Neutrophil (primary cell): ENCODE data around the gene P2RX2.

Experiments used
- H3K27ac ChIP-seq: fragments of 200-600 bp; sonication (generic); 2 replicates; pipeline ENCODE4 v1.5.1; 2016; ENCODE audit warnings: mild to moderate bottlenecking, moderate library complexity
- H3K27me3 ChIP-seq: fragments of 200-600 bp; sonication (generic); 2 replicates; pipeline ENCODE4 v1.6.0; 2016; ENCODE audit warnings: mild to moderate bottlenecking
- H3K36me3 ChIP-seq: fragments of 200-600 bp; sonication (generic); 2 replicates; pipeline ENCODE4 v1.5.1; 2017
- H3K4me1 ChIP-seq, 2 experiments: fragments of 200-600 bp in 1 of 2; sonication (generic) in 1 of 2; 1 replicate in 1 of 2; 2 replicates in 1 of 2; pipeline versions ENCODE4 v1.5.1 to v1.6.1; 2013 to 2016; ENCODE audit warnings: low read depth in 1 of 2, low read length in 1 of 2, mild to moderate bottlenecking in 1 of 2, moderate library complexity in 1 of 2; ENCODE audit not compliant: control insufficient read depth in 1 of 2, insufficient read depth in 1 of 2
- H3K4me3 ChIP-seq, 2 experiments: fragments of 200-600 bp in 1 of 2; sonication (generic) in 1 of 2; 1 replicate in 1 of 2; 2 replicates in 1 of 2; pipeline ENCODE4 v1.5.1; 2013 to 2016; ENCODE audit warnings: low read depth in 1 of 2, low read length in 1 of 2, mild to moderate bottlenecking in 1 of 2, moderate library complexity in 1 of 2
- H3K9me3 ChIP-seq: fragments of 200-600 bp; sonication (generic); 2 replicates; pipeline ENCODE4 v1.5.1; 2016
- TF ChIP-seq, protein P1 (sequence below): fragments of 200-600 bp; sonication (generic); IDR thresholded peaks from 2 replicates; pipeline ENCODE4 v1.5.1; 2016; ENCODE audit warnings: antibody characterized with exemption

The P2RX2 gene

DNA sequence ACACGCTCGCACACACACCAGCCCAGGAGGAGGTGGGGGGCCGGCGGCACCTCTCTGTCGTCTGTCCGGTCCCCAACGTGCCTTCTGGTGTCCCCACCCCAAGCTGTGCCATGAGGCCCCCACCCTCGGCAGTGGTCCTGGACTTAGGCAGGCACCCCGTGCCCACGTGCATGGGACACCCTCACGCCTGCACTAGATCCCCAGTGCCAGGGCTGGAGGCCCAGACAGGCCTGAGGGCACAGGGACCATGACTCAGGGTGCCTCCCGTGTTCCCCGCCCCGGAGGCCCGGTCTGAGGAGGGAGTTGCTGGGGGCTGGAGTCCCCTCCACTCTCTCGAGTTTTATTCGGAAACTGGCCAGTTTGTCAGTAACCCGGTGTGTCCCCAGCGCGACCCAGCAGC lies 47.0 kb upstream of the P2RX2 start:
- TF ChIP-seq, protein P1, sequence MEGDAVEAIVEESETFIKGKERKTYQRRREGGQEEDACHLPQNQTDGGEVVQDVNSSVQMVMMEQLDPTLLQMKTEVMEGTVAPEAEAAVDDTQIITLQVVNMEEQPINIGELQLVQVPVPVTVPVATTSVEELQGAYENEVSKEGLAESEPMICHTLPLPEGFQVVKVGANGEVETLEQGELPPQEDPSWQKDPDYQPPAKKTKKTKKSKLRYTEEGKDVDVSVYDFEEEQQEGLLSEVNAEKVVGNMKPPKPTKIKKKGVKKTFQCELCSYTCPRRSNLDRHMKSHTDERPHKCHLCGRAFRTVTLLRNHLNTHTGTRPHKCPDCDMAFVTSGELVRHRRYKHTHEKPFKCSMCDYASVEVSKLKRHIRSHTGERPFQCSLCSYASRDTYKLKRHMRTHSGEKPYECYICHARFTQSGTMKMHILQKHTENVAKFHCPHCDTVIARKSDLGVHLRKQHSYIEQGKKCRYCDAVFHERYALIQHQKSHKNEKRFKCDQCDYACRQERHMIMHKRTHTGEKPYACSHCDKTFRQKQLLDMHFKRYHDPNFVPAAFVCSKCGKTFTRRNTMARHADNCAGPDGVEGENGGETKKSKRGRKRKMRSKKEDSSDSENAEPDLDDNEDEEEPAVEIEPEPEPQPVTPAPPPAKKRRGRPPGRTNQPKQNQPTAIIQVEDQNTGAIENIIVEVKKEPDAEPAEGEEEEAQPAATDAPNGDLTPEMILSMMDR, result no peak
- Histone ChIP-seq H3K27me3 (no peaks in the 10 kb centered on the region), H3K9me3 (no peaks in the 10 kb centered on the region), H3K27ac (no peak overlapping the region), H3K36me3 (peaks cover 65% of the 10 kb centered on the region), H3K4me3 (no peak overlapping the region), H3K4me1 (no peaks in the 10 kb centered on the region)

DNA sequence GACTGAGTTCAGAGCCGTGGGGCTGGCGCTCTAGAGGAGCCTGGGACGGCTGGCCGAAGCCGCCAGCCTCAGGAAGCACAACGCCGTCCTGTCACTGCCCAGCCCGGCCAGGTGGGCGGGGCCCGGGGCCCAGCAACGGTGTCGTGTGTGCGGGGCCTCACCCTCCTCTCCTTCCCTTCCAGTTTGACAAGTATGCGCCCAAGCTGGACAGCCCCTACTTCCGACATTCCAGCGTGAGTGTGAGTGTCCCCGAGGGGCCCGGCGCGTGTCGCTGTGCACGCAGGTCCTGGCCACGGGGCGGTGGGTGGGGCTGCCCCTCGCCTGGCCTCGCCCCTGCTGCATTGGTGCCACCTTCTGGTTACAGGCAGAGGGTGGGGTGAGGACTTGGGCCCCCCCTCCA lies 46.5 kb upstream of the P2RX2 start:
- Histone ChIP-seq H3K36me3 (peaks cover 70% of the 10 kb centered on the region), H3K27ac (no peak overlapping the region)

DNA sequence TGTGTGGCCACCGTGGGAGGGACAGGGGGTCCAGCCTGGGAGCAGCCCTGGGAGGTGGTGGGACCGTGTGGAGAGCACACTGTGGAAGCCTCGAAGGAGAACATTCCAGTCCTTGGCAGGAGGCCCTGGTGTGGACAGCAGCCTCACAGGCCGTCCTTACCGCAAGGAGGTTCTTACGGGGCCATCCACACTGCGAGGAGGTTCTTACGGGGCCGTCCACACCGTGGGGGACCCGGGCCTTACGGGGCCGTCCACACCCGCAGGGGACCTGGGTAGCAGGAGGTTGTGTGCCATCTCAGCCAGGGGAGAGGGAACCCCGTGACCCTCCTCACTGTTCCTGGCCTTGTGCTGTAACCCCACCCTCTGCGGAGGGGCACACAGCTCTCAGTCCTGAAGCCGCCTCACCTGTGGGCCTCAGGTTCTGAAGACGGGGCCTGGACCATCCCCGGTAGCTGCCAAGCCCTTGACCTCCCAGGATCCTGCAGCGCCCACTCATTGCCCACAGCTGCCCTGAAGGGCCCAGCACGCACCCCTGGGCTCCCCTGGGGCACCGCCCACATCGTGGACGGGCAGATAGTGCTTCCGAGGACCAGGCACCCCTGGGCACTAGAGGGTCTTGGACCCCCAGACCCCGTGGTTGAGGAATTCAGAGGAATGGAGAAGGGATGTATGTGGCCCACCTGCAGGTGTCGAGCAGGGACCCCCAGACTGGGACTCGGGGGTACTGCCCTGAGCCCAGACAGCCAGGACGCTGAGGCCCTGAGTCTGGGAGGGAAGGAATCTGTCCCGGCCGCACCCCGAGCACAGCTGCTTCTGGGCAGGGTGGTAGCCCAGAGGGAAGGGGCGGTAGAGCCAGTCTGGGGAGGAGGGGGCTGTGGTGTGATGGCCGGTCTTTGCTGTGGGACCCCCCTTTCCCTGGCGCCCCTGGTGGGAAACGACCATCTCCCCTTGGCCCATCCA lies 45.5 kb upstream of the P2RX2 start:
- no peak overlapping the region for H3K4me3 ChIP-seq

More for the DNA sequence above, 46.5 kb upstream of the P2RX2 start:
- no peak overlapping the region for H3K4me3 ChIP-seq
- no peaks in the 10 kb centered on the region for H3K4me1 ChIP-seq
- no peaks in the 10 kb centered on the region for H3K9me3 ChIP-seq
- H3K27me3 ChIP-seq, result no peaks in the 10 kb centered on the region
- TF ChIP-seq, protein P1, result no peak

DNA sequence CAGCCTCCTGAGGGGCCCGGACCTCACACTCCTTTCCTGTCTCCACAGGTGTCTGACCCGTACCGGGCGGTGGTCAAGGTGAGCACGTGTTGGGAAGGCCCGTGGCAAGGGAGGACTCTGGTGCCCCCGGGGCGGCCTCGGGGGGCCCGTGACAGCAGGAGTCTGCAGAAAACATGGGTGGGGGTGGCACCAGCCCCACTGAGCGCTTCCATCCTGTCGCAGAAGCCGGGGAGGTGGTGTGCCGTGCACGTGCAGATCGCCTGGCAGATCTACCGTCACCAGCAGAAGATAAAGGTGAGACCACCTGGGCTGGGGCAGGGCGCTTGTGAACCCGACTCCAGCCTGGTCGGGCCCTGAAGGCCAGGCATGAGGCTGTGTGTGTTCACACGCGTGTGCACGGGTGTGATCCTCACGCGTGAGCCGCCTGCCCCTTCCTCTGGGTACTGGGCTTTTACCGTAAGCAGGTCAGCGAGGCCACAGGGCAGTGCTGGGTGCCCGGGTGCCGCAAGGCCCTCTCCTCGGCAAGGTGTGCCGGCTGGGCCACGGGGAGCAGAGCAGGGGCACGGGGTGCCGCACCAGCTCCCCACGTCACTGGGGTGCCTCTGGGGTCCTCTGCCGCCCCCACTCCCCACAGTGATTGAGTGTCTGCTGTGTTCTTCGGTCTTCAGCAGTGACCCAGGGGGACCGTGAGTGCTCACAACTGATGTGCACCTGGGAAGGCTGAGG lies 44.1 kb upstream of the P2RX2 start:
- no peaks in the 10 kb centered on the region for H3K4me1 ChIP-seq
- H3K4me3 ChIP-seq, result no peak overlapping the region
- H3K27ac ChIP-seq, result no peak overlapping the region
- no peaks in the 10 kb centered on the region for H3K27me3 ChIP-seq
- TF ChIP-seq, protein P1, result no peak
- H3K36me3 ChIP-seq, result peaks cover 93% of the 10 kb centered on the region
- H3K9me3 ChIP-seq, result no peaks in the 10 kb centered on the region

More for the DNA sequence above, 45.5 kb upstream of the P2RX2 start:
- Histone ChIP-seq H3K27ac (no peak overlapping the region), H3K9me3 (no peaks in the 10 kb centered on the region), H3K36me3 (peaks cover 80% of the 10 kb centered on the region), H3K4me1 (no peaks in the 10 kb centered on the region), H3K27me3 (no peaks in the 10 kb centered on the region)
- TF ChIP-seq, protein P1, result no peak

DNA sequence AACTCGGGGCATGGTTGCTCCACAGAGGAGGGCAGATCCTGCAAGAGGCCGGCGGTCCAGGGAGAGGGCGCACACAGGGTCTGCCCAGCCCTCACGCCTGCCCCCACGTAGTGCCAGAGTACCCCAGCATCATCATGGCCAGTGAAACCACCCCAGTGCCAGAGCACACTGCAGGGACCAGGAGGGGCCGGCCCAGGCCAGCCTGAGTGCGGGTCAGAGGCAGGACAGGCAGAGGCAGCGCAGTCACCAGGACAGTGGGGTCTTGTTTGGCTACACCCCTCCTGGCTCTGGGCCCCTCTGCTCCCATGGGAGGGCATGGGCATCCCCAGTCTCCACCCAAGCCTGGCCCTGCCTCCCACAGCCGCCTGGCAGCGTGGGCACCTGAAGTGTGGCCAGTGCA lies 42.9 kb upstream of the P2RX2 start:
- H3K36me3 ChIP-seq, result peaks cover 90% of the 10 kb centered on the region
- TF ChIP-seq, protein P1, result no peak
- H3K27ac ChIP-seq, result no peak overlapping the region
- H3K4me1 ChIP-seq, result no peaks in the 10 kb centered on the region
- no peaks in the 10 kb centered on the region for H3K27me3 ChIP-seq
- H3K4me3 ChIP-seq, result no peak overlapping the region
- no peaks in the 10 kb centered on the region for H3K9me3 ChIP-seq
